ENCODE measurements around the gene STT3B.

STT3B gene

GRCh38 chr3:31551646-31552045 lies 18.9 kb downstream of the STT3B start:
- DNase-seq (ENCODE audit: low read depth in 2 of 2) = no peak

GRCh38 chr3:31552103-31552502 lies 19.4 kb downstream of the STT3B start:
- no peak for DNase-seq (ENCODE audit: low read depth in 2 of 2)

- no peak for DNase-seq (ENCODE audit: low read depth in 2 of 2)
Measured at GRCh38 chr3:31553258-31553657, 20.5 kb downstream of the STT3B start.

GRCh38 chr3:31555204-31555603 lies 22.5 kb downstream of the STT3B start:
- DNase-seq (ENCODE audit: low read depth in 2 of 2) = no peak

GRCh38 chr3:31559872-31560534 lies 27.3 kb downstream of the STT3B start:
- no peak for DNase-seq (ENCODE audit: low read depth in 2 of 2)

GRCh38 chr3:31561891-31562290 lies 29.2 kb downstream of the STT3B start:
- DNase-seq (ENCODE audit: low read depth in 2 of 2) = no peak

GRCh38 chr3:31562525-31562924 lies 29.8 kb downstream of the STT3B start:
- no peak for DNase-seq (ENCODE audit: low read depth in 2 of 2)

- no peak for DNase-seq (ENCODE audit: low read depth in 2 of 2)
Measured at GRCh38 chr3:31565288-31565687, 32.6 kb downstream of the STT3B start.

- DNase-seq (ENCODE audit: low read depth in 2 of 2) = no peak
Measured at GRCh38 chr3:31567036-31567435, 34.3 kb downstream of the STT3B start.

- no peak for DNase-seq (ENCODE audit: low read depth in 2 of 2)
Measured at GRCh38 chr3:31568649-31569048, 35.9 kb downstream of the STT3B start.

GRCh38 chr3:31571325-31571724 lies 38.6 kb downstream of the STT3B start:
- no peak for DNase-seq (ENCODE audit: low read depth in 2 of 2)

- no peak for DNase-seq (ENCODE audit: low read depth in 2 of 2)
Measured at GRCh38 chr3:31572236-31573004, 39.7 kb downstream of the STT3B start.

- no peak for DNase-seq (ENCODE audit: low read depth in 2 of 2)
Measured at GRCh38 chr3:31573036-31573779, 40.5 kb downstream of the STT3B start.

- no peak for DNase-seq (ENCODE audit: low read depth in 2 of 2)
Measured at GRCh38 chr3:31575448-31575847, 42.7 kb downstream of the STT3B start.

GRCh38 chr3:31576521-31576920 lies 43.8 kb downstream of the STT3B start:
- DNase-seq (ENCODE audit: low read depth in 2 of 2) = no peak

- DNase-seq (ENCODE audit: low read depth in 2 of 2) = no peak
Measured at GRCh38 chr3:31577232-31577631, 44.5 kb downstream of the STT3B start.

- no peak for DNase-seq (ENCODE audit: low read depth in 2 of 2)
Measured at GRCh38 chr3:31579828-31580227, 47.1 kb downstream of the STT3B start.

- DNase-seq (ENCODE audit: low read depth in 2 of 2) = no peak
Measured at GRCh38 chr3:31580645-31581044, 47.9 kb downstream of the STT3B start.

GRCh38 chr3:31581660-31582059 lies 48.9 kb downstream of the STT3B start:
- no peak for DNase-seq (ENCODE audit: low read depth in 2 of 2)

- DNase-seq (ENCODE audit: low read depth in 2 of 2) = no peak
Measured at GRCh38 chr3:31589228-31589627, 56.5 kb downstream of the STT3B start.

GRCh38 chr3:31590650-31591049 lies 57.9 kb downstream of the STT3B start:
- no peak for DNase-seq (ENCODE audit: low read depth in 2 of 2)

GRCh38 chr3:31592764-31593163 lies 60.0 kb downstream of the STT3B start:
- no peak for DNase-seq (ENCODE audit: low read depth in 2 of 2)

- DNase-seq (ENCODE audit: low read depth in 2 of 2) = no peak
Measured at GRCh38 chr3:31596176-31596575, 63.5 kb downstream of the STT3B start.

All from stimulated activated CD8-positive, alpha-beta memory T cell treated with anti-CD3 and anti-CD28 coated beads, Interleukin-7, amount 100 ng/mL, for 4 hours (primary cell).